ENCODE results near the gene LRP1B.

Gene LRP1B

DNA sequence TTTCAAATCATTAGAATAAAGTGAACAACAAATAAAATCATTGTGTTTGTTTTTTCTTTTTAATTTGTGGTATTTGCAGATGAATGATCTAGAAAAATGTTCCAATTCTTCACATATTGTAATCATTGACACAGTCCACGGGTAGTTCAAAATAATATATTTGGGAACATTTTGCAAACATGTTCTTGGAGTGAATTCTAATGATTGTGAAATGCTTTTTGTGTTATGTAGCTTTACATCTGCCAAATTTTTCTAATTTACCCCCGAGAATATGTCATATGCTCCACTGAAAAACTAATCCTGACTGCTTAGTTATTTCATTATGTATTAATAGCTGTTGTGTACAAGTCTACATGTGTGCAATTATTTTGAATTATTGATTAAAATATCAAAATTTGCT, 1882.2 kb downstream of the LRP1B start:
- H3K9me3 ChIP-seq (ENCODE audit: control insufficient read depth, insufficient read depth, low read depth, low read length) = no peaks in the 10 kb centered on the region
- H3K4me3 ChIP-seq (ENCODE audit: low read depth, low read length) = no peak overlapping the region
- H3K9ac ChIP-seq (ENCODE audit: low read length) = no peak overlapping the region
- H3K36me3 ChIP-seq (ENCODE audit: control insufficient read depth, insufficient read depth, low read length) = no peaks in the 10 kb centered on the region
- no peaks in the 10 kb centered on the region for H3K27me3 ChIP-seq (ENCODE audit: control insufficient read depth, insufficient read depth, low read length)
- no peaks in the 10 kb centered on the region for H3K4me1 ChIP-seq (ENCODE audit: control insufficient read depth, insufficient read depth, low read length)
- H3K27ac ChIP-seq (ENCODE audit: low read depth, low read length) = no peak overlapping the region

DNA sequence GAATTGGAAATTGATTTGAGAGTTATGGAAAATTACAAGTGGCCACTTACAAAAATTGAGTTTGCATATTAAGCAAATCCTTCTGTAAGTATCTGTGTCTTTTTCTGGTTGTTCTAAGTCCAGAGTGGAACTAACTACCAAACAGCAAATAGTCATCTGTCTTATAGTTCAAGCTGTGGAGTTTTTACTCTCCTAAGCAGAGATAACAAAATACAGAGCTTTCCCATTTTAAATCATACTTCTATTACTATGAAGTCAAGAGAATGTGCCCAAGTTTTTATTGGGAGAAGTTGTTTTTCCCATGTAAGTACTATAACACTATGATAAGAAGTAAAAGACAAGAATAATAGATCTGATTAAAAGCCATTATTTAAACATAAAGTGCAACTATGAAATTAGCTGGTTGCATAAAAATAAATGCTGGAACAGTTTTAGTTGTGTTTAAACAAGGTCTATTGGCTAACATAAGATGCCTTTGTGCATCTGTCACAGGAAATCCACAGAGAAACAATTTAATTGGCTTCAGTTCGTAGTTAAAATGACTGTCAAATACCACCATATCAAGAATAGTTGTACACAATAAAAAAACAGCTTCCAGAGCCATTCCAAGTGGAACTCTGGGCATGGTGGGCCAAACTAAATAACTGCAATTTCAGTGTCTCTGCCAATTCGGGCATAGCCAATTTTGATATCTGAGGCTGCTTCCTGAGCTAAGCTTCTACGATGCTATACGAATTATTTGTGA, 1883.2 kb downstream of the LRP1B start:
- no peak overlapping the region for H3K9ac ChIP-seq (ENCODE audit: low read length)
- H3K27ac ChIP-seq (ENCODE audit: low read depth, low read length) = no peak overlapping the region
- no peaks in the 10 kb centered on the region for H3K4me1 ChIP-seq (ENCODE audit: control insufficient read depth, insufficient read depth, low read length)
- no peak overlapping the region for H3K4me3 ChIP-seq (ENCODE audit: low read depth, low read length)
- H3K9me3 ChIP-seq (ENCODE audit: control insufficient read depth, insufficient read depth, low read depth, low read length) = no peaks in the 10 kb centered on the region
- H3K27me3 ChIP-seq (ENCODE audit: control insufficient read depth, insufficient read depth, low read length) = no peaks in the 10 kb centered on the region
- H3K36me3 ChIP-seq (ENCODE audit: control insufficient read depth, insufficient read depth, low read length) = no peaks in the 10 kb centered on the region

GRCh38 chr2:140246957-140247356, 1883.9 kb downstream of the LRP1B start:
- Histone ChIP-seq H3K27me3 (ENCODE audit: control insufficient read depth, insufficient read depth, low read length) (no peaks in the 10 kb centered on the region), H3K9me3 (ENCODE audit: control insufficient read depth, insufficient read depth, low read depth, low read length) (no peaks in the 10 kb centered on the region), H3K4me3 (ENCODE audit: low read depth, low read length) (no peak overlapping the region), H3K4me1 (ENCODE audit: control insufficient read depth, insufficient read depth, low read length) (no peaks in the 10 kb centered on the region), H3K27ac (ENCODE audit: low read depth, low read length) (no peak overlapping the region), H3K9ac (ENCODE audit: low read length) (no peak overlapping the region), H3K36me3 (ENCODE audit: control insufficient read depth, insufficient read depth, low read length) (no peaks in the 10 kb centered on the region)

DNA sequence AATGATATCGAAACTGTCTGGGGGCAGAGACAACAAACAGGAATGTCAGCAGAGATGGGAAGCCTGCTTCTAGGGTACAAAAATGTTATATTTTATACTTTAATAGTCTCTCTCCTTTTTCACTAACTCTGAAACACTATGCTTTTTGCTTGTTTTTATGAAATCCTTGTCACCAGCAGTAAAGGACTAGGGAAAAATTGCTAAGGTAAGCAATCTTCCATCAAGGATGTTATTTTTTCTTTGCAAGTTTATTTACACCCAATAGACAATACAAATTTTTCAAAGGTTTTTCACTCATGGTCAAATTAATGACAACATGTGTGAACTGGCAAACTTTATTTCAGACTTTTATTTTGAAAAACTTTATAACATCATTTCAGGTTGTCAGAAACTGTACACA, 1884.8 kb downstream of the LRP1B start:
- no peaks in the 10 kb centered on the region for H3K4me1 ChIP-seq (ENCODE audit: control insufficient read depth, insufficient read depth, low read length)
- H3K9me3 ChIP-seq (ENCODE audit: control insufficient read depth, insufficient read depth, low read depth, low read length) = no peaks in the 10 kb centered on the region
- no peak overlapping the region for H3K4me3 ChIP-seq (ENCODE audit: low read depth, low read length)
- H3K36me3 ChIP-seq (ENCODE audit: control insufficient read depth, insufficient read depth, low read length) = no peaks in the 10 kb centered on the region
- no peak overlapping the region for H3K9ac ChIP-seq (ENCODE audit: low read length)
- no peak overlapping the region for H3K27ac ChIP-seq (ENCODE audit: low read depth, low read length)
- no peaks in the 10 kb centered on the region for H3K27me3 ChIP-seq (ENCODE audit: control insufficient read depth, insufficient read depth, low read length)

DNA sequence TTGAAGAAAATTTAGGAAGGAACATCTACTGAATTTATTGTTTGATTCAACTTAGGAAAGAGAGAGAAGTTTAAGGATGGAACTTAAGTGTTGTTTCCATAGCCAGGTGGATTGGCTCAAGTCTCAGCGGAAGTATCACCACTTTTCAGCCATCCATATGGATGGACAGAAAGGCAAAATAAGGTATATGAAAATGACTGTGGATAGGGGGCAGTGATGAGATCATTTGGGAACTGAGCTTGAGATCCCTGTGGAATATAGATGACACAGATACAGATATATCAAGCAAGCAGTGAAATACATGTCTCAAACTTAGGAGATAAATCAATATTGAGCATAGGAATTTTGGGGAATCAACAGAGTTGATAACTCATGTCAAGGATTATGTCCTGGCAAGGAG, 1887.9 kb downstream of the LRP1B start:
- Histone ChIP-seq H3K9me3 (ENCODE audit: control insufficient read depth, insufficient read depth, low read depth, low read length) (no peaks in the 10 kb centered on the region), H3K4me3 (ENCODE audit: low read depth, low read length) (no peak overlapping the region), H3K27me3 (ENCODE audit: control insufficient read depth, insufficient read depth, low read length) (no peaks in the 10 kb centered on the region), H3K27ac (ENCODE audit: low read depth, low read length) (no peak overlapping the region), H3K36me3 (ENCODE audit: control insufficient read depth, insufficient read depth, low read length) (no peaks in the 10 kb centered on the region), H3K4me1 (ENCODE audit: control insufficient read depth, insufficient read depth, low read length) (no peaks in the 10 kb centered on the region), H3K9ac (ENCODE audit: low read length) (no peak overlapping the region)

- no peaks in the 10 kb centered on the region for H3K36me3 ChIP-seq (ENCODE audit: control insufficient read depth, insufficient read depth, low read length)
- no peaks in the 10 kb centered on the region for H3K9me3 ChIP-seq (ENCODE audit: control insufficient read depth, insufficient read depth, low read depth, low read length)
- no peaks in the 10 kb centered on the region for H3K27me3 ChIP-seq (ENCODE audit: control insufficient read depth, insufficient read depth, low read length)
- no peak overlapping the region for H3K4me3 ChIP-seq (ENCODE audit: low read depth, low read length)
- no peak overlapping the region for H3K9ac ChIP-seq (ENCODE audit: low read length)
- no peaks in the 10 kb centered on the region for H3K4me1 ChIP-seq (ENCODE audit: control insufficient read depth, insufficient read depth, low read length)
- no peak overlapping the region for H3K27ac ChIP-seq (ENCODE audit: low read depth, low read length)
Observed at GRCh38 chr2:140234116-140234515, 1896.7 kb downstream of the LRP1B start.

DNA sequence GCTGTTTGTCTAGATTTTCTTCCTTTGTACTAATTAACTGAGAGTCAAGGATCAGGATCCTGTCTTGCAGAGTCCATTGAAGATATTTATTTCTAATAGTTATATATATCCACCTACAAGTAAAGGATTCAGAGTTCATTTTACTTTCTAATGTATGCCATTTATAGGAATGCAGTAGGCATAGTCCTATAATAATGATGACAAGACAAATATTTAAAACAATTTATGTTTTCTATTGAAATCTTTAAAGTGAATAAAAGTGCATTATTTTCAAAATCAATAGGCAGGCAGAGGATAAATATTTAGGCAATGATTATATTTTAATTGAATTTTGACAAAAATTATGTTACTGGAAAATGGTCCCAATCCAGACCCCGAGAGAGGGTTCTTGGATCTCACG, 1919.9 kb downstream of the LRP1B start:
- H3K27me3 ChIP-seq (ENCODE audit: control insufficient read depth, insufficient read depth, low read length) = no peaks in the 10 kb centered on the region
- H3K4me3 ChIP-seq (ENCODE audit: low read depth, low read length) = no peak overlapping the region
- H3K27ac ChIP-seq (ENCODE audit: low read depth, low read length) = no peak overlapping the region
- no peaks in the 10 kb centered on the region for H3K9me3 ChIP-seq (ENCODE audit: control insufficient read depth, insufficient read depth, low read depth, low read length)
- H3K4me1 ChIP-seq (ENCODE audit: control insufficient read depth, insufficient read depth, low read length) = no peaks in the 10 kb centered on the region
- no peaks in the 10 kb centered on the region for H3K36me3 ChIP-seq (ENCODE audit: control insufficient read depth, insufficient read depth, low read length)
- H3K9ac ChIP-seq (ENCODE audit: low read length) = no peak overlapping the region

DNA sequence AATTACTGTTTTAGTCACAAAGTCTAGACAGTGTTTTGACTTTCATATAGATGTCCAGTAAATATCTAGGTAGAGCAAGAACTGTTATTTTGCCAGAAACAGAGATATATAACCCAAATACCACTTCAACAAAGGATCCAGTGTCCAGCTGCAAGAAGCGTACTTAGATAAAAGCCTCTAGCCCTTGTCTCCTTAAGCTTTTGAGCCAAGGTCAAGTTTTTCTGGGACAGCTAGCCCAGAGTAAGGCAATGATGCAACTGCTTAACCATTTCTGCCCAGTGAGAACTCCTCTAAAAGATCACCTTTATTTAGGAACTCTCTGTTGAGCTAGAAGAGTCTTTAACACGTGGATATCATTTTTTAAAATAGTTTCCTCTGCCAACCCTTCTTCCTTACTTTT, 1925.7 kb downstream of the LRP1B start:
- H3K27ac ChIP-seq (ENCODE audit: low read depth, low read length) = no peak overlapping the region
- H3K9ac ChIP-seq (ENCODE audit: low read length) = no peak overlapping the region
- no peaks in the 10 kb centered on the region for H3K36me3 ChIP-seq (ENCODE audit: control insufficient read depth, insufficient read depth, low read length)
- H3K4me1 ChIP-seq (ENCODE audit: control insufficient read depth, insufficient read depth, low read length) = no peaks in the 10 kb centered on the region
- no peaks in the 10 kb centered on the region for H3K9me3 ChIP-seq (ENCODE audit: control insufficient read depth, insufficient read depth, low read depth, low read length)
- H3K4me3 ChIP-seq (ENCODE audit: low read depth, low read length) = no peak overlapping the region
- no peaks in the 10 kb centered on the region for H3K27me3 ChIP-seq (ENCODE audit: control insufficient read depth, insufficient read depth, low read length)

DNA sequence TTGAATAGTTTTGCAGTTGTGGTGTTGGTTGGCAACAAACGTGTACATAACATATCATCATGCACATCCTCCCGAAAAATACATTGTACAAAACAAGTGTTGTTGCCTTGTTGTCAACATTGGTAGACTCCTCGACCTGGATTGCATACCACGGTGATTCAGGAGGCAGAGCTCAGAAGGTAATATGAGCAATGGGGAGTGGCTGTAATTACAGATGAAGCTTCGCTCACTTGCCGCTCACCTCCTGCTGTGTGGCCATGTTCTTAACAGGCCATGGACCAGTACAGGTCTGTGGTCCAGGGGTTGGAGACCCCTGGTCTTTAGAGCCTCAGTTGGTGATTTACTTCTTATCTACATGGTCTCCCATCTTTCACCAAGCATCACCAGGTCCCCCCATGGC, 1927.5 kb downstream of the LRP1B start:
- Histone ChIP-seq H3K4me3 (ENCODE audit: low read depth, low read length) (no peak overlapping the region), H3K36me3 (ENCODE audit: control insufficient read depth, insufficient read depth, low read length) (no peaks in the 10 kb centered on the region), H3K9ac (ENCODE audit: low read length) (no peak overlapping the region), H3K27ac (ENCODE audit: low read depth, low read length) (no peak overlapping the region), H3K9me3 (ENCODE audit: control insufficient read depth, insufficient read depth, low read depth, low read length) (no peaks in the 10 kb centered on the region), H3K4me1 (ENCODE audit: control insufficient read depth, insufficient read depth, low read length) (no peaks in the 10 kb centered on the region), H3K27me3 (ENCODE audit: control insufficient read depth, insufficient read depth, low read length) (no peaks in the 10 kb centered on the region)

DNA sequence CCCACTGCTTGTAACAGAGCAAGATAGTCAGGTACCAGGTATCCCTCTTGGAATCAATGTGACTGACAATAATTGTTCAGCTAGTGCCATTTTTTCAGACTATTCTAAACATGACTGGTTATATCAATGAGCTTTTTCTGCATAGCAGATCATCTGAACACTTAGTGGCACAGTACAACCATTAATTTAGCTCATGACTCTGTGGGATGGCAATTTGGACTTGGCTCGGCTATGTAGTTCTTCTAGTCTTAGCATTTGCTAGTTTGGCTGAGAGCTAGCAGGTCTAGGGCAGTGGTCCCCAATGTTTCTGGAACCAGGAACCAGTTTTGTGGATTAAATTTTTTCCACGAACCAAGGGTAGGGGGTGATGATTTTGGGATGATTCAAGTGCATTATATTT, 1929.2 kb downstream of the LRP1B start:
- Histone ChIP-seq H3K9ac (ENCODE audit: low read length) (no peak overlapping the region), H3K27ac (ENCODE audit: low read depth, low read length) (no peak overlapping the region), H3K4me3 (ENCODE audit: low read depth, low read length) (no peak overlapping the region), H3K9me3 (ENCODE audit: control insufficient read depth, insufficient read depth, low read depth, low read length) (no peaks in the 10 kb centered on the region), H3K27me3 (ENCODE audit: control insufficient read depth, insufficient read depth, low read length) (no peaks in the 10 kb centered on the region), H3K4me1 (ENCODE audit: control insufficient read depth, insufficient read depth, low read length) (no peaks in the 10 kb centered on the region), H3K36me3 (ENCODE audit: control insufficient read depth, insufficient read depth, low read length) (no peaks in the 10 kb centered on the region)

GRCh38 chr2:140200764-140201163, 1930.1 kb downstream of the LRP1B start:
- H3K4me3 ChIP-seq (ENCODE audit: low read depth, low read length) = no peak overlapping the region
- H3K9me3 ChIP-seq (ENCODE audit: control insufficient read depth, insufficient read depth, low read depth, low read length) = no peaks in the 10 kb centered on the region
- no peaks in the 10 kb centered on the region for H3K36me3 ChIP-seq (ENCODE audit: control insufficient read depth, insufficient read depth, low read length)
- H3K27ac ChIP-seq (ENCODE audit: low read depth, low read length) = no peak overlapping the region
- H3K4me1 ChIP-seq (ENCODE audit: control insufficient read depth, insufficient read depth, low read length) = no peaks in the 10 kb centered on the region
- H3K9ac ChIP-seq (ENCODE audit: low read length) = no peak overlapping the region
- H3K27me3 ChIP-seq (ENCODE audit: control insufficient read depth, insufficient read depth, low read length) = no peaks in the 10 kb centered on the region

DNA sequence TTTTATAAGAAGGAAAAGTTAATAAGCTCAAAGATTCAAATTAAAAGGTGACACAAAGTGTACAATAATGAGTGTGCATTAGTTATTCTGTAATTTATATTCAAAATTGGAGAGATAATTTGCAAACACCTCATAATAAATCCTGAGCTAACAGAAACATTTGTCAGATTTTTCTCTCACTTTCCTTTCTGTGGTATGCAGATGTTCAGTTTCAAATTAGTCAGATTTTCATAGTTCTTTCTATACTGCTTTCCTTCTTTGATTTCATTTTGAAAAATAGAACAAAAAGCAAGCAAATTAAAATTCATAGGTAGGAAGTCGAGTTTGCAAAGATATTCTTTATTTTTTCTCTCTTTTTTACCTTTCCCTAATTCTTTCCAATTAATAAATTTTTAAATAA, 1930.5 kb downstream of the LRP1B start:
- Histone ChIP-seq H3K27ac (ENCODE audit: low read depth, low read length) (no peak overlapping the region), H3K9ac (ENCODE audit: low read length) (no peak overlapping the region), H3K9me3 (ENCODE audit: control insufficient read depth, insufficient read depth, low read depth, low read length) (no peaks in the 10 kb centered on the region), H3K27me3 (ENCODE audit: control insufficient read depth, insufficient read depth, low read length) (no peaks in the 10 kb centered on the region), H3K4me3 (ENCODE audit: low read depth, low read length) (no peak overlapping the region), H3K36me3 (ENCODE audit: control insufficient read depth, insufficient read depth, low read length) (no peaks in the 10 kb centered on the region), H3K4me1 (ENCODE audit: control insufficient read depth, insufficient read depth, low read length) (no peaks in the 10 kb centered on the region)
